GM21576 (cell line): ENCODE measurements around the gene IL23A.
"Not testable (repeated sequence)": the region's sequence is repeated elsewhere in the genome, so short reads cannot be mapped to it uniquely, and the experiment has no call there.

Experiments
- ATAC-seq: cut with Tn5 transposase; IDR thresholded peaks from one replicate; pipeline ENCODE4 v1.9.1; 2021; ENCODE audit warnings: mild to moderate bottlenecking, moderate library complexity; ENCODE audit not compliant: unreplicated experiment

Gene IL23A, protein sequence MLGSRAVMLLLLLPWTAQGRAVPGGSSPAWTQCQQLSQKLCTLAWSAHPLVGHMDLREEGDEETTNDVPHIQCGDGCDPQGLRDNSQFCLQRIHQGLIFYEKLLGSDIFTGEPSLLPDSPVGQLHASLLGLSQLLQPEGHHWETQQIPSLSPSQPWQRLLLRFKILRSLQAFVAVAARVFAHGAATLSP

DNA sequence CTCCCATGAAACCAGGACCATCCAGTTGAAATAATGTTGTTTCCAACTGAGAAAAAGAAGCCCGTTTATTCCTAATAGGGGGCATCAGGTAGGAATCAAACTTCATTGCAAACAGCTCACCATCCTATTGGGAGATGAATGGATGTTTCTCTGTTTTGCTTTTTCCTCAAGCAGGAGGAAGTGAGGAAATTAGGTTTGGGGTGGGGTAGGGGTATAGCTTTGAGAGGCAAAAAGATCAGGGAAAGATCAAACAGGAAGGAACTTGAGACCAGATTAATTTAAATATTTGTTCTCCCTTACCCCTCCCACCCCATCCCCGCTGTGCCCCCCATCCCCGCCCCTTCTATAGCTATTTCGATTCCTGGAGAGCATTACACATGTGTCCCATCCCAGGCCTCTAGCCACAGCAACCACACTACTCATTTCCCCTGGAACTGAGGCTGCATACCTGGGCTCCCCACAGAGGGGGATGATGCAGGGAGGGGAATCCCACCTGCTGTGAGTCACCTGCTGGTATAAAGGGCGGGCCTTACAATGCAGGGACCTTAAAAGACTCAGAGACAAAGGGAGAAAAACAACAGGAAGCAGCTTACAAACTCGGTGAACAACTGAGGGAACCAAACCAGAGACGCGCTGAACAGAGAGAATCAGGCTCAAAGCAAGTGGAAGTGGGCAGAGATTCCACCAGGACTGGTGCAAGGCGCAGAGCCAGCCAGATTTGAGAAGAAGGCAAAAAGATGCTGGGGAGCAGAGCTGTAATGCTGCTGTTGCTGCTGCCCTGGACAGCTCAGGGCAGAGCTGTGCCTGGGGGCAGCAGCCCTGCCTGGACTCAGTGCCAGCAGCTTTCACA lies at the start of gene IL23A:
TSS of gene IL23A (plus strand) at position 577 of the 850 bp plus-strand sequence. CDS start at position 738, 161 bp downstream.
- ATAC-seq, result peak; percentile 35

DNA sequence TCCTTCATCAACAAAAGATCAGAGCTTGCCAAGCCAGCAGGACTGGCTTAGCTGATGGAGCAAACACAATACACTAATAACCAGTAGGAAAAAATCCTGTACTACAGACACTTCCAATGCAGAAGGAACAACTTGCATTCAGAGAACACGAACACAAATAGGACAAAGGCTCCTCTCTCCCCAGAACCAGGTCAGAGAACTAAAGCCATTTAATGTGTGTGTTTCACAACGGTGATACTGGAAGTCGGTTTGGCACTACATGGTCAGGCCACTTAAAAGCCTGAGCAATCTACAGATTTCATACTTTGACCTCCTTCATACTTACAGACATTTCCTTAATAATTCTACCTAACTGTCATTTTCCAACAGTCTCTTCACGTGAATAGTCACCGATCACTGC lies 44.9 kb upstream of the IL23A start:
- no peak for ATAC-seq

DNA sequence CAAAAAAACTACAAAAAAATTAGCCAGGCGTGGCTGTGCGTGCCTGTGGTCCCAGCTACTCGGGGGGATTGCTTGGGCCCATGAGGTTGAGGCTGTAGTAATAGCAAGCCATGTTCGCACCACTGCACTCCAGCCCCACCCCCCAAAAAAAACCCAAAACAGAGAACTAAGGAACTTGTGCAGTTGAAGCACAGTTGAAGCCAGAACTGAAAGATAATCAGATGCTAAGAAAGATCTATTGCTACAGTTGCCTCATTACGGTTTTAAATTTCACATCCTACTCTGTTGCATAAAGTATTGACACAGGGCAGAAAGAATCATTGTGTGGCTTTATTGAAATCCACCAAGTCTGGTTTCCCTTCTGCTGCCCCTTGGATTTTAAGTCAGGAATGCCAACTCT lies 42.4 kb upstream of the IL23A start:
- ATAC-seq, result no peak

DNA sequence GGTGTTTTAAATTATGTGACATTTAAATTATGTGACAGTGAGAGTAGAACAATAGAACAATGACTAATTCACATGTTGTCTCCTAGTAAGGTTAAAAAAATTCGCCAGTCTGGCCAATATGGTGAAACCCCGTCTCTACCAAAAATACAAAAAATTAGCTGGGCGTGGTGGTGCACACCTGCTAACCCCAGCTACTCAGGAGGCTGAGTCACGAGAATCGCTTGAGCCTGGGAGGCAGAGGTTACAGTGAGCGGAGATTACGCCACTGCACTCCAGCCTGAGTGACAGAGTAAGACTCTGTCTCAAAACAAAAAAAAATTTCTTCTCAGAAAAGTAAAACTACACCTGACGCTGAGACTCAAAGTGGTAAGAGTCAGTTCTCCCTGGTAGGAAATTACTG lies 41.3 kb upstream of the IL23A start:
- no peak for ATAC-seq

DNA sequence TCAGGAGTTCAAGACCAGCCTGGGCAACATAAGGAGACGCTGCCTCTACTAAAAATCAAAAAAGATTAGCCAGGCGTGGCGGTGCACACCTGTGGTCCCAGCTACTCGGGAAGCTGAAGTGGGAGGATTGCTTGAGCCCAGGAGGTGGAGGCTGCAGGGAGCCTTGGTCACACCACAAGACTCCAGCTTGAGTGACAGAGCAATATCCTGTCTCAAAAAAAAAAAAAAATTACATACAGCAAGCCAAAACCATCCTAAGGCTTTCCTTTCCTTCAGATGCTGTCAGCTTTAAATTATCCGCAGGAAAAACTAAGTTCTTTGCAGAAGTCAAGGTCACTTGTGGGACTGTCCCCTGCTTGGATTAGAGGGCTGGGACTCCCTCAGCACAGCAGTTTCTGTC lies 39.9 kb upstream of the IL23A start:
- ATAC-seq, result no peak

DNA sequence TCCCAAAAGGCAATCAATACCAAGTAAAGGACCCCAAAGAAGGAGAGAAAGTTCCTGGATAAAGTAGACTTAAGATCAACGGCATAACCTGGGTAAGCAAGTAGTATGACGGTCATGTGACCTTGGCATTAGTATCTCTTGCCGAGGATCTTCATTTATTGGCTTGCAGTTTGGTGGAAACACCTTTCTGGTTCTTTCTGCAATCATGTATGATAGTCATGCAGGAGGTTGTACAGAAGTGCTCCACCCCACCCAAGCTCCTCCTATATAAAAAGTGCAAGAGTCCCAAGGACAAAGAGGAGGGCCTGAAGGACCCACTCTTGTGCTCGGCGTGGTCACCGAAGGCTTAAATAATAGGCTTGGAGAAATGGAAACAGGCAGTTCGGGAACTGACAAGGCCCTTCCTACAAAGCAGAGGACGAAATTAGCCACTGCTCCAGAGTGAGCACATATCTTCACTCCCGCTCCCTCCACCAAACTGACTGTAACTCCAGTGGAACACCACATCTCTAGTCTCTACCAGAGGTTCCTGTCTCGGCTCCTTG lies 39.3 kb upstream of the IL23A start:
- peak; percentile 3 for ATAC-seq

DNA sequence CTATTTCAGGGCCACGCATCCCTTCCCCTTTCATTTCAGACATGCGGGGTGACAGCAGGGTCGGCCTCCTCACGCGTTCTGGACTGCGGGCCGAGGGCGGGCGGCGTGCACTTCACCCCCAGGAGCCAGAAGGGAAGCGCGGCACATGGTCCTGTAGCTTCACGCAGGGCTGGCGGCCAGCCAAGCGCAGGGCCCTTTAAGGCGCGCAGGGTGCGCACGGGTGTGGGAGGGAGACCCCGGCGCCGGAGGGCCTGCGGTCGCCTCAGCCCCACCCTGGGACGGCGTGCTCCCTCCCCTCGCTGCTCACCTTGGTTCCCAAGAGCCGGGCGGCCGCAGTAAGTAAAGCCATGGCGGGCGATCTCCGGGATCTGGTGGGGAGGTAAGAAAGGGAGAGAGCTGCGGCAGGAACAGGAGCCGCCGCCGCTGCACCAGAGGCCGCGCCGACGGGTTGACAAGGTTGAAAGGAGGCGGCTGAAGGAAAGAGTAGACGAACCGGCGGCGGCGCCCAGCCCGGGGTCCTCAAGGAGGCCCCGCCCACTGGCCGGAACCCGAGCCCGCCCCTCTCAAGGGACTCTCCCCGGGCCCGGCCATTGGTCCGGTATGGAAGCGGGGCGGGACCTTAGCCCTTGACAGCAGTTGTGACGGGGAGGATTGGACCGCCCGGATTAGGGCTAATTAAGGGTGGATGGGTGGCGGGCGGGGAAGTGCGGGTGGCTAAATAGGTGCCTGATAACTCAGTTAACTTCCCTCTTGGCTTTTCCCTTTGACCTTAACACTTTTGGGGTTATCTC lies 38.6 kb upstream of the IL23A start, which contains the start of gene CS:
TSS of gene CS (minus strand) at position 478 of the 791 bp plus-strand sequence. CDS start at position 349, 129 bp downstream.
- peak; percentile 94 for ATAC-seq

DNA sequence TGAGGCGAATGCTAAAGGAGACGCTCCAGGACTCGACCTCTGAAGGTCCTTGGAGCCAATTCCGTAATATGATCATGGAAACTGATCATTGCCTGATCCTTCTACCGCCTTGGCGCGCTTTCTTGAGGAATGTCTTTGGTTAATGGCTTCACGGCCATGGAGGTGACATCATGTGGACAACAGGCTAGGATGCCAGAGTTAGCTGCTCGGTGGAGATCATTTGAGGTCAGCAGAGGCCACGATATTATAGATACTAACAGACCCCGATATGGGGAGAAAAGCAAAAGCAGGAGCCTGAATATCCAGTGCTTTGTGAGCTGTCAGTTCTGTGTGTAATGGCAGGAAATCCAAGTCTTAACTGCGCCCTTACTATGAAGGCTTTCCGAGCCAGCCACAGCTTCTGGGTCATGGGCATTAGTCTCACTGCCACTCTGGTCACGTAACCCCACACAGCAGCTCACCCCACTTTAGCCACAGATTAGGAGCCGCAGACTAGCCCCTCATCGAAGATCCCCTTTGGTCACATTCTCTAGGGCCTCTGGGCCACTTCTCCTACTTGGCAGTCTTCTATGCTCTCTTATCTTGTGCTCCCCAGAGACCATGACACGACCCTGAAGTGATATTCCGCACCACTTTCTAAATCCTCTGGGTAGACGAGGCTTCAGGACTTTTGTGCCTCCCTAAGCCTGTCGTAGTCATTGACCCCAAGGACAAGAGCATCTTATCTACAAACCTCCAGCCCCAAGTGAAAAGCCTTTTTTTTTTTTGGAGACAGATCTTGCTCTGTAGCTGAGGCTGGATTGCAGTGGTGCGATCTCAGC lies 37.8 kb upstream of the IL23A start:
- no peak for ATAC-seq

DNA sequence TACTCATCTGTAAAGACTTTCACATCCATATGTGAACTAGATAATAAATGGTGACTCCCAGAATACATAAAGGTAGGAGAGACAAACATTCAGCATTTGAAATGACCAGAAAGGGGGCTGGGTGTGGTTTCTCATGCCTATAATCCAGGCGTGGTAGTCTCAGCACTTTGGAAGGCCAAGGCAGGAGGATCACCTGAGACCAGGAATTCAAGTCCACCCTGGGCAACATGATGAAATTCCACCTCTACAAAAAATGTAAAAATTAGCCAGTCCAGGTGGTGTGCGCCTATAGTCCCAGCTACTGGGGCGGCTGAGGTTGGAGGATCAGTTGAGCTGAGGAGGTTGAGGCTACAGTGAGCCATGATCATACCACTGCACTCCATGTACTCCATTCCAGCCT lies 34.4 kb upstream of the IL23A start:
- ATAC-seq, result no peak

DNA sequence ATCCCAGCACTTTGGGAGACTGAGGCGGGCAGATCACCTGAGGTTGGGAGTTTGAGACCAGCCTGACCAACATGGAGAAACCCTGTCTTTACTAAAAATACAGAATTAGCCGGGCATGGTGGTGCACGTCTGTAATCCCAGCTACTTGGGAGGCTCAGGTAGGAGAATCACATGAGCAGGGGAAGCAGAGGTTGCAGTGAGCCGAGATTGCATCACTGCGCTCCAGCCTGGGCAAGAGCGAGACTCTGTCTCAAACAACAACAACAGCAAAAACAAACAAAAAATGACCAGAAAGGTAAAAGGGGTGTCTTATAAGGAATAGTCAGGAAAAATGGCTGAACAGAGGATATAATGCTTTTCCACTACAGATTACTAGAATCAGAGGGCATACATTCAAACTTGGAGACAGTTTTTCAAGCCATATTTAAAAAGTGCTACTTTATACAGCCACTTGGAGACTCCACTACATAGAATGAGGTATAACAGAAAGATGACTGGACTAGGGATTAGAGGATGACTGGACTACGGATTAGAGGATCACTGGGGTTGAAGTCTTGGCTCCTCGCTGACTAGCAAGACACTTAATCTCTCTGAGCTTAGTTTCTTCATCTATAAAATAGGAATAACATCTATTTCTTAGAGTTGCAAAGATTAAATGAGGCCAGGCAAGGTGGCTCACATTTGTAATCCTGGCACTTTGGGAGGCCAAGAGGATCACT lies 33.7 kb upstream of the IL23A start:
- no peak for ATAC-seq

DNA sequence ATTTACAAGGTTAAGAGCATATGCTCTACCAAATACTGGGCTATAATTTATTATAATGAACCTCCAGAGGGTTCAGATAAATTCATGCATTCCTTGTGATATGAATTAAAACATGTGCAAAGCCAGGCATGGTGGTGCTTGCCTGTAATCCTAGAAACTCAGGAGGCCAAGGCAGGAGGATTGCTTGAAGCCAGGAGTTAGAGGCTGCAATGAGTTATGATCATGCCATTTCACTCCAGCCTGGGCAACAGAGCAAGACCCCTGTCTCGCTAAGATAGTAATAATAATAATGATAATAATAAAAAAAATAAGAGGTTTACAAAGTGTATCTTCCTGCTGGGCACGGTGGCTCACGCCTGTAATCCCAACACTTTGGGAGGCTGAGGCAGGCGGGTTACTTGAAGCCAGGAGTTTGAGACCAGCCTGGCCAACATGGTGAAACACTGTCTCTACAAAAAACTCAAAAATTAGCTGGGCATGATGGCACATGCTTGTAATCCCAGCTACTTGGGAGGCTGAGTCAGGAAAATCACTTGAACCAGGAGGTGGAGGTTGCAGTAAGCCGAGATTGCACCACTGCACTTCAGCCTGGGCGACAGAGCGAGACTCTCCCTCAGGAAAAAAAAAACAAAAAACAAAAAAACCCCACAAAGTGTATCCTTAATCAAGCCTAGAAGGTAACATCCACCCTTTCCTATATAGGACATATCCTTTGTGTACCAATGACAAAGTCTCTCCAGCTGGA lies 31.3 kb upstream of the IL23A start:
- ATAC-seq, result no peak

DNA sequence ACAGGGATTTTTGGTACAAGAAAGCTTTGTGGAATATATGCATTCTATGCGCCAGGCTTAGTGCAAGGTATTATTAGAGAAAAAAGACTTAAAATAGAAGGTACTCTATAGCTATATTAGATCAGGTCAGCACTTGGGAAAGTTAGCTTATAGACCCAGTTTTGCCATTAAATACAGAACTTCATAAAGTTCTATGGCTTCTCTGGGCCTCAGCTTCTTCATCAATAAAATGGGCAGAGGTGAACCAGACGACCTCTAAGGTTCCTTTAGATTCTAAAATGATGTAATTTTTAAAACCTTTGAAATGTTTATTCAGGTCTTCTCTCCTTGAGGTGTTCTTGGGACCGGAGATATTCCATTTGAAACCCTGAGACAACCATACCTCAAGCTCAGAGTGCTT lies 30.0 kb upstream of the IL23A start:
- no peak for ATAC-seq

DNA sequence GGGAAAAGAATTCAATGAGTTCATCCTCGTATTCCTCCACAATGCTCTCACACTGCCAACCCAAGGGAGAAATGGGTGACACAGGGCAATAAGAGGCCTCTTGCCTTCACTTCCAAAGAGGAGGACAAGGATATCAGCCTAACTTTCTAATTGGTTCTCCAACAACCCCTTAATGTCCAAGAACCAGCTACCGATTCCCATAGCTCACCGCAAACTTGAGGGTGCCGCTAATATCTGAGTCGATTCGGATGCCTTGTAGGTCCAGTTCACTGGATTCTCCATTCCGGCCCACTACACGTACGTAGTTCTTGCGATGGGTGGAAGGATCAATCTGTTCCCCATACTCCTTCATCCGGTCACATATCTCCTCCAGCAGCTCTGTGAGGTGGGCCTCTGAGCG lies 27.7 kb upstream of the IL23A start:
- no peak for ATAC-seq

DNA sequence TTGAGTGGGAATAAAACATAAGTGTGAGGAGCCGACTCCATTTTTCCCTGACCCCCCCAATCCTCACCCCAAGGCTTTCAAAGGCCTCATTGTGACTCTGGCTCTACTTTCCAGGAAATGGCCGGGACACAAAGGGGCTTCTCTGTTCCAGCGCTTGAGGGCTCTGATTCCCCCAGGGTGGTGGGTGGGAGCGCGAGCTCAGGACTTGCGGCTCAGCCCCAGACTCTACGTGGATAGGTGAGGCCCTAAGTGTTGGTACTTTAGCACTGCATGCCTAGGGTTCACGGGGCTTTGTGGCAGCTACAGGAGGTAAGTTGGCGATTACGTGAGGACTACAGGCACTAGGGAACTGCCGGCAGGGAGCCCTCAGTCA lies 23.4 kb upstream of the IL23A start:
- ATAC-seq, result no peak

DNA sequence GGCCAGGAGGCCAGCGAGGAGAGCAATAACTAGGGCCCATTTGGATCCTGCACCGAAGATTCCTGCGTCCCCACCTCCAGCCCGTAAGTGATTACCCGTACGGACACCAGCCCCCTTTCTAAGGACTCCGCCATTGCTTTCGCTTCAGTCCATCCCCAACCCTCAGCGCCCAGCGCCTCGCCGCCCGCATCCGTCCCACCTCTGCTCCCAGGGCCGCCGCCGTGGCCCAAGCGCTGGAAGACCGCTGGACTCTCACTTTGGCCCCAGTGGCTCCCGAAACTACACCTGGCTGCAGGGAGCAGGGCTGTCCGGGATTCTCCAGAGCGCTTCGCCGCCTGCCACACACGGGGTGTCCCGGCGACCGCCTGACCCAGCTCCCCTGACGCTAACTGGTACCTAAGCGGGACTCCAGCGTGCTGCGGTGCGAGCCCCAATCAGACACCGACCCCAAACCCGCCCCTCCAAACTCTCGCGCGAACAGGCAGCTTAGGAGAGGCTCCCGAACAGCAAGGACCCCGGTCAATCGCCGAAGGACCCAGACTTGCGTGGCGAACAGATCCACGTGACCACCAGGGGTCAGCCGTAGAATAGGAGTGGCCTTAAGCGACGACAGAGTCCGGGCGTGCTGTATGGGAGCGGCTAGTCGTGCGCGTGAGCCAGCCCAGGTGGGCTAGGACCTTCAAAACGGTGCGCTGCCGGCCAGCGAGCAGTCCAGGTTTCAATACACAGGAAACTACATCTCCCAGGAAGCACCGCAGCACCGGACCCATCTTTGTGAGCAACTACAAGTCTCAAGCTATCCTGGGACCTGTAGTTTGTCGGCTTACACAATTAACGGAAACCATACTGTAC lies 22.8 kb upstream of the IL23A start, which contains the start of gene CNPY2:
TSS of gene CNPY2 (minus strand) at position 367 of the 852 bp plus-strand sequence. CDS start 771 bp downstream, outside the sequence.
- ATAC-seq, result peak; percentile 88

DNA sequence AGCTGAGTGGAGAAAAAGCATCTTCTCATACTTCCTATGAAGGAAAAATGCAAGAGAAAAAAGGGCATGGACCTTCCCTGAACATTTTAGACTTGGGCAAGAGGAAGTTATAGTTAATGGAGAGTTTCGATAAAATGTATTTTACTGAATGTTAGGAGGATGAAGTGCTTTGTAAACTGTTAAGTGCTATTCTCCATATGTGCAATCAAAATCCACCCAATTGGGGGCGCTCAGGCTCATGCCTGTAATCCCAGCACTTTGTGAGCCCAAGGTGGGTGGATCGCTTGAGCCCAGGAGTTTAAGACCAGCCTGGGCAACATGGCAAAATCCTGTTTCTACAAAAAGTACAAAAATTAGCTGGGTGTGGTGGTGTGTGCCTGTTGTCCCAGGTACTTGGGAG lies 21.0 kb upstream of the IL23A start:
- no peak for ATAC-seq

DNA sequence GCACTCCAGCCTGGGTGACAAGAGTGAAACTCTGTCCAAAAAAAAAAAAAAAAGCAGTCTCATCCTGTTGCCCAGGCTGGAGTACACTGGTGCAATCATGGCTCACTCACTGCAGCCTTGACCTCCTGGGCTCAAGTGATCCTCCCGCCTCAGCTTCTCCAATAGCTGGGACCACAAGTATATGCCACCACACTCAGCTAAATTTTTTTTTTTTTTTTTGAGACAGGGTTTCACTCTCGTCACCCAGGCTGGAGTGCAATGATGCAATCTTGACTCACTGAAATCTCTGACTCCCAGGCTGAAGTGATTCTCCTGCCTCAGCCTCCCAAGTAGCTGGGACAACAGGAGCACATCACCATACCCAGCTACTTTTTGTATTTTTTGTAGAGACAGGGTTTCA lies 17.7 kb upstream of the IL23A start:
- ATAC-seq, result no peak

DNA sequence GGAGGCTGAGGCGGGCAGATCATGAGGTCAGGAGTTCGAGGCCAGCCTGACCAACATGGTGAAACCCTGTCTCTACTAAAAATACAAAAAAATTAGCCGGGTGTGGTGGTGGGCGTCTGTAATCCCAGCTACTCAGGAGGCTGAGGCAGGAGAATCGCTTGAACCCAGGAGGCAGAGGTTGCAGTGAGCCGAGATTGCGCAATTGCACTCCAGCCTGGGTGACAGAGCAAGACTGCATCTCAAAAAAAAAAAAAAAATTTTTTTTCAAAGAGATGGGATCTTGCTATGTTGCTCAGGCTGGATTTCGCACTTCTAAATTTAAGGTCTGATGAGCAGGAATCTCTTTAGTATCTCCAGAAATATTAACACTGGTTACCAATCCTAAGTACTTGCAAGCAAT lies 17.1 kb upstream of the IL23A start:
- ATAC-seq, result not testable (repeated sequence)
